GM12892 (cell line): ENCODE results near the gene ATR.
"Not testable (repeated sequence)": the region's sequence is repeated elsewhere in the genome, so short reads cannot be mapped to it uniquely, and the experiment has no call there.

Experiments
- DNase-seq: peaks from one replicate; pipeline ENCODE4 v3.0.0; 2011; ENCODE audit not compliant: insufficient read length
- FAIRE-seq: peaks from 2 replicates; lab custom pipeline; 2011; peaks lifted over from hg19 to GRCh38; lab: Jason Lieb, UNC
- POLR2A ChIP-seq: IDR thresholded peaks from 2 replicates; pipeline ENCODE4 v1.6.1; 2011; ENCODE audit warnings: low read depth, low read length, control low read depth
- POLR2AphosphoS5 ChIP-seq: IDR thresholded peaks from 2 replicates; pipeline ENCODE4 v1.6.1; 2011; ENCODE audit warnings: low read depth, low read length, control low read depth
- TAF1 ChIP-seq: IDR thresholded peaks from 2 replicates; pipeline ENCODE4 v1.6.1; 2011; ENCODE audit warnings: low read depth, mild to moderate bottlenecking, control low read depth, low read length, borderline replicate concordance

Gene ATR

DNA sequence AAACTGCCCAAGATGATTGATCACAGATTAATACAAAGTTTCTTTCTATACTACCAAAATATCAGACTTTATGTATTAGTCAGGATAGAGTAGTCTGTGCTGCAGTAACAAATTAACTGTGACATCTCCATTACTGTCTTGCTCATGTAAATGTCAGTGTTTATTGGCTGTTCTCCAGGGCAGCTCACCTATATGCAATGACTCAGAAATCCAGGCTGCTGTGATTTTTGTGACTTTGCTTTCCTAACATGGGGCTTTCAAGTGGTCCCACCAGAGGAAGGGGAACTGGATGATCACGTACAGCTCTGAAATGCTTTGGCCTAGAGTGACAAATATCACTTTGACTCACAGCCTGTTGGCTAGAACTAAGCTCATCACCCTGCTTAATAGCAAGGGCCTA is 30.6 kb upstream of the ATR start:
- no peak for TF ChIP-seq POLR2AphosphoS5
- no peak for TF ChIP-seq POLR2A
- no peak for TF ChIP-seq TAF1
- FAIRE-seq (peak; percentile 62), DNase-seq (no peak)

- DNase-seq (no peak), FAIRE-seq (no peak)
- TF ChIP-seq TAF1 (no peak), POLR2AphosphoS5 (no peak), POLR2A (no peak)
Measured at GRCh38 chr3:142608631-142609030, 30.1 kb upstream of the ATR start.

GRCh38 chr3:142604940-142605339 is 26.4 kb upstream of the ATR start:
- TF ChIP-seq POLR2AphosphoS5 (no peak), TAF1 (no peak), POLR2A (no peak)
- DNase-seq (no peak), FAIRE-seq (no peak)

- not testable (repeated sequence) for FAIRE-seq, DNase-seq
Measured at GRCh38 chr3:142603386-142603705, 24.8 kb upstream of the ATR start.

- TF ChIP-seq TAF1 (no peak), POLR2A (no peak), POLR2AphosphoS5 (no peak)
- no peak for DNase-seq
- no peak for FAIRE-seq
Measured at GRCh38 chr3:142602619-142603385, 24.3 kb upstream of the ATR start.

- FAIRE-seq (no peak), DNase-seq (no peak)
- TF ChIP-seq TAF1 (no peak), POLR2AphosphoS5 (no peak), POLR2A (no peak)
Measured at GRCh38 chr3:142601713-142602112, 23.2 kb upstream of the ATR start.

DNA sequence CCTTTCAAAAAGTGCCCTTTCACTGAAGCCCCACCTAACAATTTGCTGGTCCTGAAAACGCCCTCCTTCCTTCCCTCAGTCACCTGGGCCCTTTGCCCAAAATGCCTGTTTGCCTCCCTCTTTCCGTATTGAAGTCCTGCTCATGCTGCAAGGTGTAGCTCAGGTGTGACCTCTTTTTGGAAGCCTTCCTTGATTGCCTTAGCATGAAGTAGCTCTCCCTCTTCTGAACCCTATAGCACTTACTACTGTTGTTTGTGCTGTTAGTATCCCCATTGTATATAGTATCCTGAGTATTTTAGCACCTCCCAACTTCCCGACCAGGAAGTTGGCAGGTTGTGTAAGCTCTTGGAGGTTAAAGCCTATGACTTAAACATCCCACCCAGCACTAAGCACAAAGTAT is 19.4 kb upstream of the ATR start:
- TF ChIP-seq TAF1 (no peak), POLR2A (no peak), POLR2AphosphoS5 (no peak)
- no peak for DNase-seq

DNA sequence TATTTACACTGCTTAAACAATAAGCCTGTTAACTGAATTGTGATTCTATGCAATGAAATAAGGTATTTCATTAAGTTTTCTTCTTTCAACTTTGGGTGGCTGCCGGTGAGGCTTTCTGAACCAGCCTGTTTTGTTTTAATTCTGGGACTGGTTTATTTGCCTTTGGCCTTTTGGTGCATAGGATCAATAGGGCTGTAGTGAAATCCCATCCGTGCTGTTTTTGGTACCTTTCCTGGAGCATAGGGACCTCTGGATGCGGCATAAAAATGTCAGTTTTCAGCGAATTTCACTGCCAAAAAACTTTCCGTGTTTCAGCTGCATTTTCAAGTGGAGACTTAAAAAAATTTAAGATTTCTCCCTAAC is 18.2 kb upstream of the ATR start:
- TF ChIP-seq POLR2A, result no peak
- TF ChIP-seq POLR2AphosphoS5, result no peak
- TF ChIP-seq TAF1, result no peak
- no peak for DNase-seq
- FAIRE-seq, result no peak

More for the DNA sequence above, 19.4 kb upstream of the ATR start:
- FAIRE-seq, result no peak

GRCh38 chr3:142595951-142596725 is 17.6 kb upstream of the ATR start, which contains the start of gene PLS1:
Gene PLS1 (plus strand): TSS chr3:142596393. CDS start chr3:142664238, 67,845 bp downstream.
- no peak for TF ChIP-seq POLR2AphosphoS5
- TF ChIP-seq POLR2A, result peak; percentile 36; the same call in 1 of the 2 replicates
- TF ChIP-seq TAF1, result no peak
- DNase-seq, result peak; percentile 77
- FAIRE-seq, result peak; percentile 86

- TF ChIP-seq POLR2AphosphoS5 (no peak), TAF1 (no peak), POLR2A (no peak)
- FAIRE-seq, result no peak
- DNase-seq, result no peak
Measured at GRCh38 chr3:142595581-142595950, 17.0 kb upstream of the ATR start.

DNA sequence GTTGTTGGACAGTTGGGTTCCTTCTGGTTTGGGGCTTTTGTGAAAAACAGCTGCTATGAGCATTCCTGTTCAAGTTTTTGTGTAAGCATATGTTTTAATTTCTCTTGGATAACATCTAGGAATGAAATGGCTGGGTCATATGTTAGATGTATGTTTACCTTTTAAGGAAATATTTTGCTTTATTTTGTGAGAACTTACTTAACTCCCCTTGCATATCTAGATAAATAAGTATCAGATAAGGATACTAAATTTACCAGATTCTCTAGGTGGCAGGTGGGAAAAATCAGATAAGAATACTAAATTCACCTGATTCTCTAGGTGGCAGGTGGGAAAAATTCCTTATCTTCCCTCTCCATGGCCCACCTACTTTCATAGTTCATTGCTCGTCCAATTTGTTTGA is 16.6 kb upstream of the ATR start:
- TF ChIP-seq POLR2A (no peak), POLR2AphosphoS5 (no peak), TAF1 (no peak)
- DNase-seq (no peak), FAIRE-seq (no peak)

- not testable (repeated sequence) for FAIRE-seq
Measured at GRCh38 chr3:142592268-142592667, 13.7 kb upstream of the ATR start.

GRCh38 chr3:142588703-142589102 is 10.2 kb upstream of the ATR start:
- FAIRE-seq (no peak), DNase-seq (no peak)
- TF ChIP-seq TAF1 (no peak), POLR2AphosphoS5 (no peak), POLR2A (no peak)

More at GRCh38 chr3:142592268-142592667, 13.7 kb upstream of the ATR start:
- DNase-seq, result not testable (repeated sequence)
